ENCODE results near the gene GPR152. TPM values are rescaled to one million over a fixed set of nuclear protein-coding genes. Genes with fewer than 3 reads are reported as not detected.
"Not testable (repeated sequence)": the region's sequence is repeated elsewhere in the genome, so short reads cannot be mapped to it uniquely, and the experiment has no call there.

GPR152 gene
- total RNA-seq, 6 donors from 2014 or later = not detected

GRCh38 chr11:67429038-67429668 is 23.4 kb downstream of the GPR152 start:
- peak in 1 of 2 donors; percentile 40 for DNase-seq
- ATAC-seq (ENCODE audit: low FRiP score in 2 of 2) = no peak
- Histone ChIP-seq H3K27ac (peak overlapping the region; percentile 91 to 93 (median 92)), H3K4me1 (peaks cover 14 to 24% (median 17%) of the 10 kb centered on the region in 4 donors), H3K4me3 (peak overlapping the region; percentile 71 to 97 (median 82)), H3K36me3 (peaks cover 2 to 36% (median 31%) of the 10 kb centered on the region in 4 donors), H3K9me3 (no peaks in the 10 kb centered on the region), H3K27me3 (no peaks in the 10 kb centered on the region)
- 52 to 54% methylated on average over 12 of the region's 12 CpGs for WGBS, 2 donors
- no peak for TF ChIP-seq CTCF (IDR thresholded peaks at IDR 0.05)
- TF ChIP-seq EP300 (IDR thresholded peaks at IDR 0.05) = no peak
- no peak for TF ChIP-seq POLR2A (IDR thresholded peaks at IDR 0.05)
- TF ChIP-seq POLR2AphosphoS5 (IDR thresholded peaks at IDR 0.05) = no peak

GRCh38 chr11:67428052-67429001 is 24.2 kb downstream of the GPR152 start, which contains the start of gene RPS6KB2:
TSS of gene RPS6KB2 (plus strand) at chr11:67428494. CDS start at chr11:67428546, 52 bp downstream.
- Histone ChIP-seq H3K9me3 (no peaks in the 10 kb centered on the region), H3K4me1 (peaks cover 14 to 24% (median 17%) of the 10 kb centered on the region in 4 donors), H3K4me3 (peak within 1 kb of the TSS; percentile 71 to 97 (median 82)), H3K27ac (peak within 1 kb of the TSS; percentile 91 to 93 (median 92)), H3K36me3 (peaks cover 0 to 27% (median 24%) of the 10 kb centered on the region in 4 donors), H3K27me3 (no peaks in the 10 kb centered on the region)
- 0% methylated on average over 27 to 68 of the region's 68 CpGs for WGBS, 2 donors
- no peak for TF ChIP-seq EP300 (IDR thresholded peaks at IDR 0.05)
- TF ChIP-seq CTCF (IDR thresholded peaks at IDR 0.05) = peak in 2 of 6 experiments; percentile 30 to 39
- TF ChIP-seq POLR2A (IDR thresholded peaks at IDR 0.05) = peak in 3 of 4 donors; percentile 85 to 97 (median 95)
- peak; percentile 97 to 98 for TF ChIP-seq POLR2AphosphoS5 (IDR thresholded peaks at IDR 0.05)
- ATAC-seq (ENCODE audit: low FRiP score in 2 of 2) = peak; percentile 97
- DNase-seq = peak; percentile 99 to 100

DNA sequence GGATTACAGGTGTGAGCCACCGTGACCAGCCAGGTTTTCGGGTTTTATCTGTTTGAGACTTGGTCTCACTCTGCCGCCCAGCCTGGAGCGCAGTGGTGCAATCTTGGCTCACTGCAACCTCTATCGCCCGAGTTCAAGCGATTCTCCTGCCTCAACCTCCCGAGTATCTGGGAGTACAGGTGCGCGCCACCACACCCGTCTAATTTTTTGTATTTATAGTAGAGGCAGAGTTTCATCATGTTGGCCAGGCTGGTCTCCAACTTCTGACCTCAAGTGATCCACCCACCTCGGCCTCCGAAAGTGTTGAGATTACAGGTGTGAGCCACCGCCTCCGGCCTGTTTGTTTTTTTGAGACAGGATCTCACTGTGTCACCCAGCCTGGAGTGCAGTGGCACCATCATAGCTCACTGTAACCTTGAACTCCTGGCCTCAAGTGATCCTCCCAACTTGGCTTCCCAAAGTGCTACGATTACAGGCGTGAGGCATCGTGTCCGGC is 25.1 kb downstream of the GPR152 start:
- Histone ChIP-seq H3K4me1 (peaks cover 14 to 24% (median 17%) of the 10 kb centered on the region in 4 donors), H3K4me3 (peak overlapping the region in 3 of 4 donors; percentile 71 to 97 (median 80)), H3K36me3 (peaks cover 0 to 18% (median 14%) of the 10 kb centered on the region in 4 donors), H3K27ac (peak overlapping the region; percentile 91 to 93 (median 92))
- H3K27me3 ChIP-seq; DNase-seq; ATAC-seq (ENCODE audit: low FRiP score in 2 of 2); H3K9me3 ChIP-seq: not testable (repeated sequence)
- 72 to 77% methylated on average over 19 of the region's 19 CpGs for WGBS, 2 donors

DNA sequence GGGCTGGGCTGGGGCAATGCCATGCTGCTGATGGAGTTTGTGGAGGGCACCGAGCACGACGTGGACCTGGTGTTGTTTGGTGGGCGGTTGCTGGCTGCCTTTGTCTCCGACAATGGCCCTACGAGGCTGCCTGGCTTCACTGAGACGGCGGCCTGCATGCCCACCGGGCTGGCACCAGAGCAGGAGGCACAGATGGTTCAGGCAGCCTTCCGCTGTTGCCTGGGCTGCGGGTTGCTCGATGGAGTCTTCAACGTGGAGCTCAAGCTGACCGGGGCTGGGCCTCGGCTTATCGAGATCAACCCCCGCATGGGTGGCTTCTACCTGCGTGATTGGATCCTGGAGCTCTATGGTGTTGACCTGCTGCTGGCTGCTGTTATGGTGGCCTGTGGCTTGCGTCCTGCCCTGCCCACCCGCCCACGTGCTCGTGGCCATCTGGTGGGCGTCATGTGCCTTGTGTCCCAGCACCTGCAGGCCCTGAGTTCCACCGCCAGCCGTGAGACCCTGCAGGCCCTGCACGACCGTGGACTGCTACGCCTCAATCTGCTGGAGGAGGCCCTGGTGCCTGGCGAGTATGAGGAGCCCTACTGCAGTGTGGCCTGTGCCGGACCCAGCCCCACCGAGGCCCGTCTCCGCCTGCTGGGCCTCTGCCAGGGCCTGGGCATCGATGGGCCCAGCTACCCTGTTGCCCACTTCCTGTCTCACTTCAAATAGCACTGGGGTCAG is 28.5 kb downstream of the GPR152 start:
- Histone ChIP-seq H3K36me3 (no peaks in the 10 kb centered on the region), H3K9me3 (no peaks in the 10 kb centered on the region), H3K27me3 (no peaks in the 10 kb centered on the region), H3K4me3 (no peak overlapping the region), H3K27ac (no peak overlapping the region), H3K4me1 (peaks cover 24 to 35% (median 26%) of the 10 kb centered on the region in 4 donors)
- ATAC-seq (ENCODE audit: low FRiP score in 2 of 2) (no peak), DNase-seq (peak in 1 of 2 donors; percentile 68)
- TF ChIP-seq EP300 (IDR thresholded peaks at IDR 0.05) = no peak
- TF ChIP-seq CTCF (IDR thresholded peaks at IDR 0.05) = no peak
- no peak for TF ChIP-seq POLR2AphosphoS5 (IDR thresholded peaks at IDR 0.05)
- TF ChIP-seq POLR2A (IDR thresholded peaks at IDR 0.05) = no peak
- 84% methylated on average over 25 of the region's 34 CpGs; no CpG with 5 or more reads in 1 of the 2 donors for WGBS, 2 donors
